Measurements from ENCODE around the gene RNF25. TPM values are rescaled to one million over a fixed set of nuclear protein-coding genes. Genes with fewer than 3 reads are reported as not detected.

RNF25 gene
- total and polyA plus RNA-seq, 2 of the 8 experiments (the other 6 are each of a cell fraction or from before 2014, with no cell fraction given), result 19.6 to 29.6 TPM

GRCh38 chr2:218664653-218665052 is 7.1 kb downstream of the RNF25 start:
- H4K20me1 ChIP-seq (replicated peaks in 1 of 2; ENCODE audit: control insufficient read depth in 1 of 2, insufficient read depth in 2 of 2, low read length in 2 of 2), result no peaks in the 10 kb centered on the region
- H2AK5ac ChIP-seq (ENCODE audit: low read depth, low read length), result no peak overlapping the region
- no peak overlapping the region for H3K4me2 ChIP-seq (ENCODE audit: insufficient read depth in 1 of 2, low read depth in 2 of 2, low read length in 2 of 2)
- H2BK120ac ChIP-seq (replicated peaks; ENCODE audit: low read depth, low read length), result no peak overlapping the region
- no peak overlapping the region for H3K18ac ChIP-seq (ENCODE audit: extremely low read depth, low read length)
- H2AFZ ChIP-seq (ENCODE audit: low read length), result no peak overlapping the region
- DNase-seq (ENCODE audit: low read depth in 1 of 2, low spot score in 2 of 2) (no peak), FAIRE-seq (no peak)
- H3K4me3 ChIP-seq (ENCODE audit: extremely low read depth in 1 of 4, insufficient read depth in 2 of 4, low read depth in 3 of 4, low read length in 4 of 4), result no peak overlapping the region
- no peak overlapping the region for H2BK20ac ChIP-seq (ENCODE audit: low read length)
- no peak overlapping the region for H2BK5ac ChIP-seq (ENCODE audit: low read depth, low read length)
- H3K4me1 ChIP-seq (replicated peaks in 1 of 4; ENCODE audit: control insufficient read depth in 3 of 4, insufficient read depth in 4 of 4, low read length in 3 of 4), result peaks cover 0 to 5% (median under 1%) of the 10 kb centered on the region in 4 experiments; a peak in 2 of 7 replicates
- 93% methylated on average over 7 of the region's 7 CpGs; no CpG with 5 or more reads in 1 of the 2 experiments for WGBS, 2 experiments (ENCODE audit: extremely low coverage in 1 of 2, insufficient coverage in 1 of 2, insufficient read length in 1 of 2, insufficient replicate concordance in 2 of 2, low coverage in 1 of 2, low lambda C conversion rate in 2 of 2, missing lambda C conversion rate in 1 of 2)
- peaks cover 5% of the 10 kb centered on the region; the same call in 1 of the 2 replicates for H3K23me2 ChIP-seq (ENCODE audit: low read depth, low read length)
- no peak overlapping the region for H4K5ac ChIP-seq (ENCODE audit: insufficient read length, low read depth, low read length)
- no peak overlapping the region for H4K8ac ChIP-seq (ENCODE audit: extremely low read depth, insufficient read depth, low read length)
- no peak overlapping the region for H2BK12ac ChIP-seq (ENCODE audit: low read depth, low read length)
- peaks cover 2% of the 10 kb centered on the region; the same call in 1 of the 2 replicates for H3K79me1 ChIP-seq (ENCODE audit: low read depth, low read length)
- peaks cover 30 to 57% (median 46%) of the 10 kb centered on the region in 4 experiments for H3K36me3 ChIP-seq (ENCODE audit: control insufficient read depth in 2 of 4, insufficient read depth in 4 of 4, low read length in 3 of 4)
- no peak overlapping the region for H4K91ac ChIP-seq (replicated peaks; ENCODE audit: insufficient read length, low read length)
- no peak overlapping the region for H2BK15ac ChIP-seq (ENCODE audit: low read length)
- H3K56ac ChIP-seq (replicated peaks; ENCODE audit: insufficient read length, low read depth, low read length), result no peak overlapping the region
- POLR2A ChIA-PET (ENCODE audit: partially characterized antibody), result no interaction called here
- H3K4ac ChIP-seq (replicated peaks; ENCODE audit: insufficient read length, low read depth, low read length), result no peak overlapping the region
- H3K79me2 ChIP-seq (ENCODE audit: control insufficient read depth in 1 of 2, insufficient read depth in 2 of 2, low read length in 2 of 2), result 0 out of 4 replicates have a peak, but pooled peaks cover 0 to 6% of the 10 kb centered on the region in 2 experiments
- H3K27ac ChIP-seq (ENCODE audit: low read depth, low read length), result no peak overlapping the region
- H3K23ac ChIP-seq (ENCODE audit: insufficient read length), result no peak overlapping the region
- H3K9me3 ChIP-seq (ENCODE audit: insufficient read depth in 2 of 2, low read depth in 1 of 2, low read length in 1 of 2), result no peaks in the 10 kb centered on the region
- CTCF ChIA-PET (ENCODE audit: partially characterized antibody), result interaction anchor here (1.2 to 1.9 kb wide), 2 partner anchors 18 to 183 kb away, joined by 4 to 6 read pairs; no protein-coding TSS in a partner anchor
- no peaks in the 10 kb centered on the region for H3K27me3 ChIP-seq (replicated peaks in 1 of 4; ENCODE audit: control insufficient read depth in 3 of 4, extremely low read depth in 1 of 4, insufficient read depth in 3 of 4, low read length in 3 of 4)
- no peak overlapping the region for H3K14ac ChIP-seq (ENCODE audit: insufficient read length)
- H3K9ac ChIP-seq (replicated peaks in 1 of 4; ENCODE audit: extremely low read depth in 1 of 4, low read depth in 3 of 4, low read length in 3 of 4), result no peak overlapping the region
- TF ChIP-seq USF2 (IDR thresholded peaks at IDR 0.05; ENCODE audit: low read length) (no peak), SRF (IDR thresholded peaks at IDR 0.05; ENCODE audit: low read depth, low read length) (no peak), BCL11A (IDR thresholded peaks at IDR 0.05; ENCODE audit: low read depth in 2 of 2, low read length in 2 of 2) (no peak), EZH2 (IDR thresholded peaks at IDR 0.05; ENCODE audit: low read depth, low read length, severe bottlenecking) (no peak), RAD21 (IDR thresholded peaks at IDR 0.05 in 1 of 2, conservative IDR thresholded peaks at IDR 0.05 in 1 of 2; ENCODE audit: low read depth in 2 of 2, low read length in 2 of 2) (no peak), RFX5 (IDR thresholded peaks at IDR 0.05; ENCODE audit: borderline replicate concordance, low read depth, low read length) (no peak), CHD1 (IDR thresholded peaks at IDR 0.05; ENCODE audit: low read depth, low read length) (no peak), NANOG (IDR thresholded peaks at IDR 0.05; ENCODE audit: insufficient read depth, low read depth, low read length, poor library complexity, severe bottlenecking) (no peak), JUND (IDR thresholded peaks at IDR 0.05; ENCODE audit: low read length) (no peak), SP2 (IDR thresholded peaks at IDR 0.05; ENCODE audit: low read length) (no peak), SIX5 (IDR thresholded peaks at IDR 0.05; ENCODE audit: low read depth, low read length) (no peak), RBBP5 (IDR thresholded peaks at IDR 0.05; ENCODE audit: borderline replicate concordance, low read depth, low read length) (no peak)

All from H1 (cell line).